IMR-90 (cell line): ENCODE measurements around the gene TAF11L3.
"Not testable (repeated sequence)": the region's sequence is repeated elsewhere in the genome, so short reads cannot be mapped to it uniquely, and the experiment has no call there.

ENCODE experiments used
- CTCF ChIP-seq: conservative IDR thresholded peaks from 2 replicates; pipeline ENCODE4 v1.5.1; 2012; ENCODE audit warnings: mild to moderate bottlenecking, low read depth, low read length, improper control_type of control experiment
- POLR2A ChIP-seq: IDR thresholded peaks from 2 replicates; pipeline ENCODE4 v1.6.1; 2012; ENCODE audit warnings: mild to moderate bottlenecking, low read depth, low read length

DNA sequence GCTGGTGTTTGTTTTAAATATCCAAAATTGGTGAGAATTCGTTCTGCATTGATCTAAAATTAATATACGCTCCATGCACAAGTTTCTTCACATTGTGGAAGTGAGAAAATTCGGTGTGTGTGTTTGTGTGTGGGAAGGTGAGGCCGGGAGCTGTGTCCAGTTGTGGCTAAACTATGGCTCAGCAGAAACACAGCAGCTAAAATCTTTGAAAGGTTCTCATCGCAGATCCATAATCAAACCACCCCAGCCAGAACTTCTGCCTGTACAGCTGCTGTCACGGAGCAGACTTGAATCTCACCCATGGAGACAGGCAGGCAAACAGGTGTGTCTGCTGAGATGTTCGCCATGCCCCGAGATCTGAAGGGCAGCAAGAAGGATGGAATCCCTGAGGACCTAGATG lies 20.2 kb upstream of the TAF11L3 start, which contains the start of gene TAF11L2:
- not testable (repeated sequence) for TF ChIP-seq CTCF, POLR2A
